Suppressor macrophage treated with lipopolysaccharide for 4 hours (primary cell): ENCODE results near the gene RASA3.
"Not testable (repeated sequence)": the region's sequence is repeated elsewhere in the genome, so short reads cannot be mapped to it uniquely, and the experiment has no call there.

Experiments
- DNase-seq: peaks from one replicate; pipeline ENCODE4 v3.0.0-alpha.2; 2020

Gene RASA3

GRCh38 chr13:114140906-114141250 is 8.5 kb upstream of the RASA3 start:
- DNase-seq, result no peak

GRCh38 chr13:114140131-114140905 is 7.9 kb upstream of the RASA3 start:
- DNase-seq, result no peak

GRCh38 chr13:114136576-114136975 is 4.2 kb upstream of the RASA3 start:
- no peak for DNase-seq

GRCh38 chr13:114135731-114136171 is 3.3 kb upstream of the RASA3 start:
- DNase-seq, result no peak

GRCh38 chr13:114134944-114135610 is 2.7 kb upstream of the RASA3 start:
- no peak for DNase-seq

GRCh38 chr13:114134111-114134943 is 1.9 kb upstream of the RASA3 start:
- DNase-seq, result no peak

DNA sequence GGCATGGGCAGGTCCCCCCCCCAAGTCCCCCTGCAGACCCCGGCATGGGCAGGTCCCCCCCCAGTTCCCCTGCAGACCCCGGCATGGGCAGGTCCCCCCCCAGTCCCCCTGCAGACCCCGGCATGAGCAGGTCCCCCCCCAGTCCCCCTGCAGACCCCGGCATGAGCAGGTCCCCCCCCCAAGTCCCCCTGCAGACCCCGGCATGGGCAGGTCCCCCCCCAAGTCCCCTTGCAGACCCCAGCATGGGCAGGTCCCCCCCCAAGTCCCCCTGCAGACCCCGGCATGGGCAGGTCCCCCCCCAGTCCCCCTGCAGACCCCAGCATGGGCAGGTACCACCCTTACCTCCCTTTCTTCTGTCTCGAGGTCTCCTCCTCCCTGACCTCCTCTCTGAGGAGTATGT is 1.1 kb upstream of the RASA3 start:
- not testable (repeated sequence) for DNase-seq

GRCh38 chr13:114133126-114133525 is 703 bp upstream of the RASA3 start:
- not testable (repeated sequence) for DNase-seq

GRCh38 chr13:114131583-114132418 is 622 bp downstream of the RASA3 start:
- peak; percentile 35 for DNase-seq

GRCh38 chr13:114130837-114131582 is 1.4 kb downstream of the RASA3 start:
- peak; percentile 73 for DNase-seq

DNA sequence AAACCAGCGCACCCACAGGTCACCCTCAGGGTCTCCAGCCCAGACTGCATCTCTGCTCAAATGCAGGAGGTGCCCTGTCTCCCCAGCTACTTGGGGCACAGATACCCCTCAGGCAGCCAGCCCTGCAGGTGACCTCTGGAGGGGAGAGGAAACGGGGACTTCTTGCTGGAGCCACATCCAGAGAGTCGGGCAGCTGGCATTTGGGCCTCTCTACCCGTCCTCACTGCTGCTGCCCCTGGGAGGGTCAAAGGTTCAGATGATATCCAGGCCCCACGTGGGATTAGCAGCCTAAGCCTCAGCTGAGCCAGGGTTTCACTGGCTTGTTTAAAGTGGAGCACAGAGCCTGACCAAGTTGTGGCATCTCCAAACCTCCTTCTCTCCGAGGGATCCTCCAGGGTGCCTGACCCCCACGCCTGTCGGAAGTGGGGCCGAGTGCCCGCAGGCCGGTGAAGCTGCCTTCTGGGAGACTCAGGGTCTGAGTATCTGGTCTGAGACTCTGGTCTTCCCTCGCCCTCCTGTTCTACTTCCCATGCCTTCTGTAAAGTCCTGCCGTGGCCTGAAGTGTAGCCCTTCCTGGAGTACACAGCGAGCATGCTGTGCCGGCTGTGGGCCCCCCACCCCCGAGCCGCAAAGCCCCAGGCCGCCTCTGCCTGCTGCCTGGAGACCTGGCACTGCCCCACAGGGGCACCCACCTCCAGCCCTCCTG is 2.1 kb downstream of the RASA3 start:
- no peak for DNase-seq

GRCh38 chr13:114129649-114130062 is 2.8 kb downstream of the RASA3 start:
- DNase-seq, result peak; percentile 29

- peak; percentile 97 for DNase-seq
Observed at GRCh38 chr13:114128624-114129522, 3.5 kb downstream of the RASA3 start.

GRCh38 chr13:114128348-114128623 is 4.1 kb downstream of the RASA3 start:
- no peak for DNase-seq

DNA sequence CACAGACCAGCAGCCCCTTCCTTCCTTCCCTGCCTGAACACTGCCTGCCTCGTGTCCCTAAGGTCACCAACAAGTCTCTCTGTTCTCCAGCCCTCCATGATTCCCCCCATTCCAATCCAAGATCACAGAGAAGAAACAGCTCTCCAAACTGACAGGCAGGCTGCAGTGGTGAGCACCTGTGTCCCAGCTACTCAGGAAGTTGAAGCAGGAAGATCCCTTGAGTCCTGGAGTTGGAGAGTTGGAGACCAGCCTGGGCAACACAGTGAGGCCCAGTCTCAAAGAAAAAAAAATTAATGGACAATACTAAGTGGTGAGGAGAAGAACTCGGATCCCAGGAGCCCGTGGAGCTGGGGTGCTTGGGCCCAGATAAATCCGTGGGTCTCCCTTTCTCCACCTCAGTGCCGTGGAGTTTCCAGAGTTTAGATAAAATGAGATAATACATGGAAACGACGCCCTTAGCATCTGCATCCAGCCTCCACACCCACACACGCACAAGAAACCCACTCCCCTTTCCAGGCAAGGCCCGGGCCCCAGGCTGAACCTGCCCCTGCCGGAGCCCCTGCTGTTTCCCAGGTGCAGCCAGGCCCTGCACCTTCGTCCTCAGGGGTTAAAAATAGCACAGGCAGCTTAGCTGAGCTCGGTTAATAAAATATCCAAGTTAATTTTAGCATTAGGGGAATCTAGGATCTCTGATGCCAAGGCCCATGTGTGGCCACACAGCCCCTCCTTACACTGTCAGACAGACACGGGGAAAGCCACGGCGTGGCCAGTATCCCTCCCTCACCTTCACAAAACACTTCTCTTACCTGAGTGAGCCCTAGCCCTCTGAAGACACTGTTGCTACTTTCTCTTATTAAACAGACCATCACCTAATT is 4.7 kb downstream of the RASA3 start:
- DNase-seq, result no peak

- no peak for DNase-seq
Observed at GRCh38 chr13:114126789-114127472, 5.5 kb downstream of the RASA3 start.

GRCh38 chr13:114126086-114126485 is 6.3 kb downstream of the RASA3 start:
- DNase-seq, result not testable (repeated sequence)

GRCh38 chr13:114125589-114125988 is 6.8 kb downstream of the RASA3 start:
- no peak for DNase-seq

GRCh38 chr13:114124921-114125320 is 7.5 kb downstream of the RASA3 start:
- DNase-seq, result peak; percentile 63
